Measurements from ENCODE around the gene TTC39C. TPM values are rescaled to one million over a fixed set of nuclear protein-coding genes. Genes with fewer than 3 reads are reported as not detected.

TTC39C gene
- polyA plus RNA-seq, 2 of the 4 experiments (the other 2 are of a cell fraction), result 8.7 to 18.4 TPM

- POLR2A ChIA-PET, result no interaction called here
- no peak for DNase-seq (ENCODE audit: low read depth in 1 of 2, low spot score in 1 of 2)
- Histone ChIP-seq H3K4me3 (no peak overlapping the region), H3K27ac (no peak overlapping the region), H3K4me2 (no peak overlapping the region), H3K4me1 (peaks cover 7% of the 10 kb centered on the region), H3K9me3 (no peaks in the 10 kb centered on the region)
- WGBS (ENCODE audit: missing lambda C conversion rate), result 85% methylated on average over 5 of the region's 5 CpGs
- ATAC-seq, result no peak
- CTCF ChIA-PET, result no interaction called here
- TF ChIP-seq EHMT2 (IDR thresholded peaks at IDR 0.05; ENCODE audit: low read depth) (no peak), FOXS1 (CRISPR knock-in tag; IDR thresholded peaks at IDR 0.05) (no peak), BCL3 (IDR thresholded peaks at IDR 0.05) (no peak)
- FAIRE-seq, result no peak
Measured at GRCh38 chr18:24011123-24011917, 3.2 kb upstream of the TTC39C start.

- no peak overlapping the region for H3K27ac ChIP-seq
- TF ChIP-seq TFCP2L1 (CRISPR knock-in tag; IDR thresholded peaks at IDR 0.05), result no peak
- TF ChIP-seq SMC3 (IDR thresholded peaks at IDR 0.05), result no peak
- TF ChIP-seq HOXB5 (CRISPR knock-in tag; IDR thresholded peaks at IDR 0.05), result no peak
- TF ChIP-seq EHF (CRISPR knock-in tag; IDR thresholded peaks at IDR 0.05), result no peak
- TF ChIP-seq TP53 (CRISPR knock-in tag; IDR thresholded peaks at IDR 0.05), result no peak
- TF ChIP-seq USF2 (IDR thresholded peaks at IDR 0.05), result no peak
- no peak for TF ChIP-seq BHLHE40 (IDR thresholded peaks at IDR 0.05; ENCODE audit: low read depth, low read length)
- no peak for TF ChIP-seq NR3C1 (IDR thresholded peaks at IDR 0.05)
- TF ChIP-seq NFE2L2 (conservative IDR thresholded peaks at IDR 0.05; ENCODE audit: low read length), result no peak
- no peak for TF ChIP-seq CBX2 (IDR thresholded peaks at IDR 0.05; ENCODE audit: borderline replicate concordance, low read depth)
- no peak for TF ChIP-seq ELK1 (IDR thresholded peaks at IDR 0.05; ENCODE audit: low read depth, low read length)
- TF ChIP-seq ZC3H11A (IDR thresholded peaks at IDR 0.05), result no peak
- TF ChIP-seq REST (IDR thresholded peaks at IDR 0.05), result no peak
- TF ChIP-seq HMGXB4 (CRISPR knock-in tag; IDR thresholded peaks at IDR 0.05; ENCODE audit: borderline replicate concordance), result no peak
- no peak for TF ChIP-seq NPAS2 (CRISPR knock-in tag; IDR thresholded peaks at IDR 0.05; ENCODE audit: borderline replicate concordance)
- no peak for TF ChIP-seq MYC (IDR thresholded peaks at IDR 0.05; ENCODE audit: borderline replicate concordance, low read length)
- no peak for TF ChIP-seq JUN (IDR thresholded peaks at IDR 0.05)
- TF ChIP-seq CBX8 (IDR thresholded peaks at IDR 0.05), result no peak
- TF ChIP-seq POLR2AphosphoS2 (conservative IDR thresholded peaks at IDR 0.05; ENCODE audit: low read length), result no peak
- TF ChIP-seq ZSCAN20 (CRISPR knock-in tag; IDR thresholded peaks at IDR 0.05), result no peak
- DNase-seq (ENCODE audit: low read depth in 1 of 2, low spot score in 1 of 2) (no peak), ATAC-seq (no peak), FAIRE-seq (no peak)
- ChIA-PET CTCF (no interaction called here), POLR2A (no interaction called here)
- no peak overlapping the region for H3K4me3 ChIP-seq
- no peak overlapping the region for H3K4me2 ChIP-seq
- WGBS (ENCODE audit: missing lambda C conversion rate), result 85% methylated on average over 2 of the region's 2 CpGs
- no peaks in the 10 kb centered on the region for H3K9me3 ChIP-seq
- H3K4me1 ChIP-seq, result peaks cover 13% of the 10 kb centered on the region
Measured at GRCh38 chr18:24013051-24013450, 1.5 kb upstream of the TTC39C start.
